ENCODE data around the gene VARS2.

Gene VARS2

GRCh38 chr6:30884521-30885480 lies 29.2 kb upstream of the VARS2 start:
- peak; percentile 69 for DNase-seq

- peak; percentile 41 for DNase-seq
Measured at GRCh38 chr6:30885481-30885998, 28.5 kb upstream of the VARS2 start.

DNA sequence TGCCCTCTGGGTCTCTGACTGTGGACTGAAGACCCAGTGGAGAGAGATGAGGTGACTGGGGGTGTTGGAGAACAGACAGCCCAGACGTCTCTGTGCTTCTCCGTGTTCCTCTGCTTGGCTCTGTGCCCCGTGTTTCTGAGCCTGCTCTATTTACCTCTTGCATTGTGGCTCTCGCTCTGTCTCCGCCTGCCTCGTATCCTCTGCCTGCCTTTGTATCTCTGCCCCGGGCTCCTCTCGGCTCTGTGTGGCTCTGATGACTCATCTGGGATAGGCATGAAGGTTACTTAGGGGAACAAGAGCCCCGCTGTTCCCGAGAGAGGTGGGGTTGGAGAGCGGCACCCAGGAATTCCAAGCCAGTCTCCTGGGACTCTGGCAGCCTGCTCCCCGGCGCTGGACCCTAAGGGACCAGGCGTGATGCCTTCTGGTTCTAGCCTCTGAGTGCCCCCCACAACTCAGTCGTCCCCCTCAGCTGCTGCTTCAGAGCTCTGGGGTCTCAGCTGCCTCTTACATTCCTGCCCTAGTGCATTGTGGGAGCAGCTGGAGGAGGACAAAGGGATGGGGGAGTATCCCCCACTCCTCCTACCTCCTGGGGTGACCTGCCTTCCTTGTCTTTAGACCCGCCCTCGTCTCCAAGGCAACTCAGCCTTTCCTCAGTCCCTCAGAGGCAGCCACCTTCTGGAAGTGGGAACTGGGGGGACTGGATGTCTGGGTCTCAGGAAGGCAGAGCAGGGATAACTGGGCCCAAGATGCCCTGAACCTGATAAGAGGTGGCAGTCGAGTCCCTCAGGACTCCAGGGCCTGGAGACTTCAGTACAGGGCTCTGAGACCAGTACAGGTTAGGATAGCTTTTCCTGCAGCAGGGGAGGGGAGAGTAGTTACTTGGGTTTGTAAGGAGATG lies 27.8 kb upstream of the VARS2 start:
- DNase-seq = peak; percentile 56

DNA sequence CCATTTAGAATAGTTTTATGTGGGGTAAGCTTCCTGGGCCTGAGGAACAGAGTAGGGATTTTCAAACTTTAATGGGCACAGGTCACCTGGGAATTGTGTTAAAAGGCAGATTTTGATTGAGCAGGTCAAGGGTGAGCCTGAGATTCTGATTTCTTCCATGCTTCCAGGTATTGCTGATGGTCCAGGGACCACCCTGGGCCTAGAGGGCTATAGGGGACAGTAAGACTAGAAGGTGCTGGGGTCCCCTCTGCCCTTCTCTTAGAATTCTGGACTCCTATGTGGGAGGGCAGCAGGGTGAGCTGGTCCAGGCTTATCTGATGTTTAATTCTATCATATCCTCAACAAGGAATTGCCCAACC lies 27.2 kb upstream of the VARS2 start:
- no peak for DNase-seq

GRCh38 chr6:30887901-30888815 lies 25.9 kb upstream of the VARS2 start:
- DNase-seq = no peak

DNA sequence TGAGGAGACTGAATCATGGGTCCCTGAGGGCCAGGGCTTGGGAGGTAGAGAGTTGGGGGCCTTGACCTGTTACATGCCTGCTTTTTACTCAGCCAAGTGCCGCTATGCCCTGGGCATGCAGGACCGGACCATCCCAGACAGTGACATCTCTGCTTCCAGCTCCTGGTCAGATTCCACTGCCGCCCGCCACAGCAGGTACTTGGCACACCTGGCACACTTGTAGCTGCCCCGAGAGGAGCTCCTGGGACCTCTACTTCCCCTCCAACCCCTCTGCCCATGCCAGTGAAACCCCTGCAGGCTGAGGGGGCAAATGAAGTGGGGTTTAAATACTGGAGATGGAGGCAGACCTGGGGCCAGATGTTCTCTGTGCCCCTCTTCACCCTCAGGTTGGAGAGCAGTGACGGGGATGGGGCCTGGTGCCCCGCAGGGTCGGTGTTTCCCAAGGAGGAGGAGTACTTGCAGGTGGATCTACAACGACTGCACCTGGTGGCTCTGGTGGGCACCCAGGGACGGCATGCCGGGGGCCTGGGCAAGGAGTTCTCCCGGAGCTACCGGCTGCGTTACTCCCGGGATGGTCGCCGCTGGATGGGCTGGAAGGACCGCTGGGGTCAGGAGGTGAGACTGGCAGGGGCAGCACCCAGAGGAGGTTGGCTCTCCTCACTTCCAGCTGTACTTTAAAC lies 25.1 kb upstream of the VARS2 start:
- no peak for DNase-seq

- no peak for DNase-seq
Measured at GRCh38 chr6:30889496-30889885, 24.5 kb upstream of the VARS2 start.

GRCh38 chr6:30889921-30890645 lies 24.0 kb upstream of the VARS2 start:
- no peak for DNase-seq

- DNase-seq = no peak
Measured at GRCh38 chr6:30890646-30891449, 23.2 kb upstream of the VARS2 start.

DNA sequence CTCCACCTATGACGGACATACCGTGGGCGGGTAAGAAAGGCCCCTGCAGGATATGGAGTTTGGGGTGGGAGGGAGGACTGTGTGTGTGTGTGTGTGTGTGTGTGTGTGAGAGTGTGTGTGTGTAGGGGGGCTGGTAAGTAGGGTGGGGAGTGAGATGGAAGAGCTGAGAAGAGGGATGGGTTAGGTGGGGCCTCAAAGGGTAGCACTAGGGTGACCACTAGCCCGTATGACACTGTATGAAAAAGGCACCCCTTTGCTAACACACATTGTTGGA lies 22.7 kb upstream of the VARS2 start:
- no peak for DNase-seq

DNA sequence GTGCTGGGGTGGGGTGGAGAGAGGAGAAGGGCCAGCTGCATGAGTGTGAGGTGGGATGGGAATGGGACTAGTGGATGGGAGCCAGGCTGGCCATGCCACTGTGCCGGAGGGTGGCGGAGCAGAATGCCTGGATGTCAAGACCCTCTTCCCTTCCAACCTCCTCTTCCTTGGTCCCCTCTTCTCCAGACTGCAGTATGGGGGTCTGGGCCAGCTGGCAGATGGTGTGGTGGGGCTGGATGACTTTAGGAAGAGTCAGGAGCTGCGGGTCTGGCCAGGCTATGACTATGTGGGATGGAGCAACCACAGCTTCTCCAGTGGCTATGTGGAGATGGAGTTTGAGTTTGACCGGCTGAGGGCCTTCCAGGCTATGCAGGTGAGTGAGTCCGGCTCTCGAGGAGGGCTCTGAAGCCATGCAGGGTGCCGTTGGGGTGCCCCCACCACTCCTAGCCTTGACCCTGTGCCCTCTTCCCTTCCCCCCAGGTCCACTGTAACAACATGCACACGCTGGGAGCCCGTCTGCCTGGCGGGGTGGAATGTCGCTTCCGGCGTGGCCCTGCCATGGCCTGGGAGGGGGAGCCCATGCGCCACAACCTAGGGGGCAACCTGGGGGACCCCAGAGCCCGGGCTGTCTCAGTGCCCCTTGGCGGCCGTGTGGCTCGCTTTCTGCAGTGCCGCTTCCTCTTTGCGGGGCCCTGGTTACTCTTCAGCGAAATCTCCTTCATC lies 22.1 kb upstream of the VARS2 start:
- no peak for DNase-seq

GRCh38 chr6:30893001-30893591 lies 20.9 kb upstream of the VARS2 start:
- peak; percentile 8 for DNase-seq

GRCh38 chr6:30893666-30894065 lies 20.4 kb upstream of the VARS2 start:
- no peak for DNase-seq

DNA sequence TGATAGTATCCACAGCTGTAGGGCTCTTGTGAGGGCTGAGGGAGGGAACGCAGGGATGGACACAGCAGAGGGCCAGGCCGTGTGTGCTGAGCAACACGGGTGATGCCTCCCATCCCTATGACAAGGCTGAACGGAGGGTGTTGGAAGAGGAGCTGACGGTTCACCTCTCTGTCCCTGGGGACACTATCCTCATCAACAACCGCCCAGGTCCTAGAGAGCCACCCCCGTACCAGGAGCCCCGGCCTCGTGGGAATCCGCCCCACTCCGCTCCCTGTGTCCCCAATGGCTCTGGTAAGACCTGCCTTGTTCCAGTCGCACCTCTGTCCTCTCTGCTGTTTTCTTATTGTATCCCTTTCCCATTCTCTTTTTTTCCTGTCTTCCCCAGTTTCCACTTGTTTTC lies 19.7 kb upstream of the VARS2 start:
- DNase-seq = peak; percentile 8

GRCh38 chr6:30894935-30895334 lies 19.1 kb upstream of the VARS2 start:
- DNase-seq = no peak

DNA sequence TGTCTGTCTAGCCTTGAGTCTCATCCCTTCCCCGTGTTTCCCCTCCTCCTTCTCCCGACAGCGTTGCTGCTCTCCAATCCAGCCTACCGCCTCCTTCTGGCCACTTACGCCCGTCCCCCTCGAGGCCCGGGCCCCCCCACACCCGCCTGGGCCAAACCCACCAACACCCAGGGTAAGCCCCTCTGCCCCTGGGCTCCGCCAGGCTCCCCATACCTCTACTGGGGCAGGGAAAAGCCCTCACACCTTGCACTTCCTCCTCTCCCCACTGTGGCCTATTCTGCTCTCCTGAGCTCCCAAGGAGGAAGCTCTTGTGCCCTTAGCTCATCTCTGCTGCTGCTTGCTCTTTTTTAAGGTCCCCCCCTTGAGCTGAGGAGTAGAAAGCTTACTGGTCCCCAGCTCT lies 18.7 kb upstream of the VARS2 start:
- DNase-seq = no peak

DNA sequence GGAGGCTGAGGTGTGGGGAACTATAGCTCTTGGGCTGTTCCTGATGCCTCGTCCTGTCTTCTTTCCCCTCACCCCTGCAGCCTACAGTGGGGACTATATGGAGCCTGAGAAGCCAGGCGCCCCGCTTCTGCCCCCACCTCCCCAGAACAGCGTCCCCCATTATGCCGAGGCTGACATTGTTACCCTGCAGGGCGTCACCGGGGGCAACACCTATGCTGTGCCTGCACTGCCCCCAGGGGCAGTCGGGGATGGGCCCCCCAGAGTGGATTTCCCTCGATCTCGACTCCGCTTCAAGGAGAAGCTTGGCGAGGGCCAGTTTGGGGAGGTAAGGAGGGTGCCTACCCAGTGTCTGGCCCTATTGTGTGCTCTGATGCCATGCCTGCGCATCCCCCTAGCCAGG lies 17.5 kb upstream of the VARS2 start:
- no peak for DNase-seq

DNA sequence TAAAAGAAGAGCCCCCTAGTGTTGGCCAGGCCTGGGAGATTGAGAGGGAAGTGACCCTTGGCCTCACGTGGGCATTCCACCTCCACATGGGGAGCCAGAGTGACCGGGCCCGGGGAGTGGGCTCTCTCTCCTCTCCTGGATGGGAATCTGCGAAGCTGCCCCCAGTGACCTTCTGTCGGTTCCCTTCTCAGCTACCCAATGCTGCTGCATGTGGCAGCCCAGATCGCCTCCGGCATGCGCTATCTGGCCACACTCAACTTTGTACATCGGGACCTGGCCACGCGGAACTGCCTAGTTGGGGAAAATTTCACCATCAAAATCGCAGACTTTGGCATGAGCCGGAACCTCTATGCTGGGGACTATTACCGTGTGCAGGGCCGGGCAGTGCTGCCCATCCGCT lies 16.2 kb upstream of the VARS2 start:
- DNase-seq = no peak

- DNase-seq = no peak
Measured at GRCh38 chr6:30898750-30899360, 15.2 kb upstream of the VARS2 start.

Data from femur (tissue), 1 donor.